Mesendoderm (in vitro differentiated cells): ENCODE results near the gene GRIN2C.

Experiments
- DNase-seq: peaks from one replicate; pipeline ENCODE4 v3.0.0; 2013
- H2AK5ac ChIP-seq: 2 replicates; pipeline ENCODE4 v1.6.1; 2013; ENCODE audit warnings: low read length, inconsistent platforms
- H2BK120ac ChIP-seq: 2 replicates; pipeline ENCODE4 v1.6.1; 2013; ENCODE audit warnings: low read depth, mild to moderate bottlenecking, low read length, moderate library complexity, mixed read lengths
- H2BK15ac ChIP-seq: replicated peaks from 2 replicates; pipeline ENCODE4 v1.6.1; 2013; ENCODE audit warnings: low read depth, mild to moderate bottlenecking, moderate library complexity
- H2BK5ac ChIP-seq: 2 replicates; pipeline ENCODE4 v1.6.1; 2013; ENCODE audit warnings: low read length, inconsistent platforms
- H3K18ac ChIP-seq: 2 replicates; pipeline ENCODE4 v1.6.1; 2013; ENCODE audit warnings: mild to moderate bottlenecking, low read length, mixed read lengths
- H3K23ac ChIP-seq: one replicate; pipeline ENCODE4 v1.6.1; 2013; ENCODE audit warnings: low read length
- H3K27ac ChIP-seq: 2 replicates; pipeline ENCODE4 v1.5.1; 2013; ENCODE audit warnings: low read depth, mild to moderate bottlenecking, inconsistent platforms, low read length, moderate library complexity
- H3K27me3 ChIP-seq: 2 replicates; pipeline ENCODE4 v1.6.1; 2013; ENCODE audit warnings: low read length, control low read depth, mild to moderate bottlenecking, inconsistent platforms; ENCODE audit not compliant: insufficient read depth, poor library complexity
- H3K36me3 ChIP-seq: 2 replicates; pipeline ENCODE4 v1.6.1; 2013; ENCODE audit warnings: low read length, inconsistent platforms; ENCODE audit not compliant: control insufficient read depth, insufficient read depth
- H3K4ac ChIP-seq: one replicate; pipeline ENCODE4 v1.6.1; 2013; ENCODE audit warnings: low read depth, mild to moderate bottlenecking, low read length, moderate library complexity
- H3K4me1 ChIP-seq: 2 replicates; pipeline ENCODE4 v1.6.1; 2013; ENCODE audit warnings: low read depth, low read length, inconsistent platforms; ENCODE audit not compliant: control insufficient read depth
- H3K4me2 ChIP-seq: 2 replicates; pipeline ENCODE4 v1.6.1; 2013; ENCODE audit warnings: low read length
- H3K4me3 ChIP-seq: 2 replicates; pipeline ENCODE4 v1.5.1; 2013; ENCODE audit warnings: mild to moderate bottlenecking, low read length
- H3K56ac ChIP-seq: one replicate; pipeline ENCODE4 v1.6.1; 2013; ENCODE audit warnings: low read length
- H3K79me1 ChIP-seq: 2 replicates; pipeline ENCODE4 v1.6.1; 2013; ENCODE audit warnings: low read length, inconsistent platforms
- H3K79me2 ChIP-seq: 2 replicates; pipeline ENCODE4 v1.6.1; 2013; ENCODE audit warnings: mild to moderate bottlenecking, low read length; ENCODE audit not compliant: control insufficient read depth, insufficient read depth
- H3K9ac ChIP-seq: 2 replicates; pipeline ENCODE4 v1.6.1; 2013; ENCODE audit warnings: low read length, inconsistent platforms
- H4K5ac ChIP-seq: one replicate; pipeline ENCODE4 v1.6.1; 2013; ENCODE audit warnings: low read length
- H4K8ac ChIP-seq: one replicate; pipeline ENCODE4 v1.6.1; 2013; ENCODE audit warnings: low read depth, mild to moderate bottlenecking, control low read depth, low read length, moderate library complexity
- WGBS: extraction: QIAGEN DNeasy Blood & Tissue Kit; methylation state at CpG from one replicate; pipeline ENCODE4 v1.1.7; 2013; ENCODE audit warnings: low lambda C conversion rate, missing lambda C conversion rate; ENCODE audit not compliant: insufficient coverage; ENCODE audit errors: extremely low coverage; 5-methylcytosine and 5-hydroxymethylcytosine counted together

GRIN2C gene

DNA sequence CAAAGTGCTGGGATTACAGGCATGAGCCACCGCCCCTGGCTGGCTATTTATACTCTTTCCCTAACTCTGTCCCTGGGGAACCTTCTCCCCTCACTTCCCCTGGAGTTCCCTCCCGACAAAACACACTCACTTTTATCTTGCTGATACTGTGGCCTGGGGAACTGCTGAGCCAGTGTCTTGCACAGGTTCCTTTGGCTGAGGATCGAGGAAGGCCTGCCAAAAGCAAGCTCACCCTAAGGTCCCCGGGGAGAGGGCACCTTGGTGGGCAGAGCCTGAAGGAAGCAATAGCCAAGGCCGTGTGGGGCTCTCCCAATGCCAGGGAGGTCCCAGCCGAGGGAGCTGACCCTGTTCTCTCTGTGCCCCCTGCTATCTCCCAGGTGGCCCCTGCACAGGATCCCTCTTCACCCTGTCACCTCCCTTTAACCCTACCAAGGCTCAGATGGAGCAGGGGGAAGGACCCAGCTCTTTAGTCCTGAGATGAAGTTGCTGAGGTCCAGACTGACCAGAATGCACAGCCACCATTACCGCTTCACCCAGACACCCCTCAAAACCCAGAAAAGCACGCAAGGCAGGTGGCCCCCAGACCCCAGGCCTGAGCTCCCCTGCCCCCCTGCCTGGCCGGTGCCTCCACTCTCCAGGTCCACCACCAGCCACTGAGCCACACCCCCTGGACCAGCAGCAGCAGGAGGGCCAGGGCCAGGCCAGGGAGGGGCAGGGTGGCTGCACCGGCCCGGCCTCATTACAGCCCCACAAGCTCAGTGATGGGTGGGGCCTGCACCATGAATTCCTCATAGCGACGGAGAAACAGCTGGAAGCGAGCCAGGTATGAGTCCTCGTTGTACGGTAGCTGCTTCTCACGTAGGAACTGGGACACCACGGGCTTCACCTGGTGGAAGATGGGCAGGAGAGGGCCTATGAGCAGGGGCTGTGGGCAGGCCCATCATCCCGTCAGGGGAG, 18.2 kb upstream of the GRIN2C start:
- Histone ChIP-seq H3K18ac (no peak overlapping the region), H3K56ac (no peak overlapping the region), H3K27me3 (no peaks in the 10 kb centered on the region), H2BK15ac (no peak overlapping the region), H2BK120ac (no peak overlapping the region), H3K4me2 (no peak overlapping the region), H2AK5ac (no peak overlapping the region), H4K8ac (no peak overlapping the region), H2BK5ac (no peak overlapping the region), H3K23ac (no peak overlapping the region), H3K4me1 (no peaks in the 10 kb centered on the region), H3K79me2 (no peaks in the 10 kb centered on the region), H3K79me1 (no peaks in the 10 kb centered on the region), H3K4me3 (no peak overlapping the region), H3K9ac (no peak overlapping the region), H4K5ac (no peak overlapping the region), H3K4ac (no peak overlapping the region), H3K36me3 (no peaks in the 10 kb centered on the region), H3K27ac (no peak overlapping the region)
- WGBS = no CpG with 5 or more reads among the region's 19 CpGs
- DNase-seq = no peak

DNA sequence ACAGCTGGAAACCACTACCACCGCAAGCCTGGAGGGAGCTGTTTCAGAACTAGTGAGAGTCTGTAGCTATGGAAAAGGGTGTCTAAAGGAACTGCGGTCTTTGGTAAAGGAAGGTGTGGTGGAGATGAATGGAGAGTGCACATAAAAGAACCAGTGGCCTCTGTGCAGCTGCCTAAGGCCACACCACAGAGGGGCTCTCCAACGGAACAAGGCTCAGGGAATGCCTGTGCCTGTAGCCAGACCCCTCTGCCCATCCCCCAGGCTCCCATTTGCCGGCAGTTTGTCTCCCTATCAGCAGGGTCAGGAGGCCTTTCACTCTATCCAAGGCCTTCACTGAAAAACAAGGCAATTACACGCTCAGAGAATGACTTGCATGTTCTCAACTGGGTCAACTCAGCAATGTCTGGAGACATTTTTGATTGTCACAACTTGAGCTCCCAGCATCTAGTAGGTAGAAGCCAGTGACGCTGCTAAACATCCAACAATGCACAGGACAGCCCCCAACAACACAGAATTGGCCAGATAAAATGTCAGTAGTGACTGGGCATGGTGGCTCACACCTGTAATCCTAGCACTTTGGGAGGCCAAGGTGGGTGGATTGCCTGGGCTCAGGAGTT, 16.4 kb upstream of the GRIN2C start:
- no peak overlapping the region for H2BK5ac ChIP-seq
- no peak overlapping the region for H3K4ac ChIP-seq
- no peak overlapping the region for H2BK15ac ChIP-seq
- H3K4me2 ChIP-seq = no peak overlapping the region
- no peaks in the 10 kb centered on the region for H3K27me3 ChIP-seq
- H3K56ac ChIP-seq = no peak overlapping the region
- no peak overlapping the region for H3K23ac ChIP-seq
- H3K18ac ChIP-seq = no peak overlapping the region
- no peak overlapping the region for H3K4me3 ChIP-seq
- peak; percentile 44 for DNase-seq
- H3K79me2 ChIP-seq = no peaks in the 10 kb centered on the region
- peaks cover 5% of the 10 kb centered on the region for H3K4me1 ChIP-seq
- no peak overlapping the region for H4K5ac ChIP-seq
- no peak overlapping the region for H3K9ac ChIP-seq
- H3K36me3 ChIP-seq = no peaks in the 10 kb centered on the region
- no peak overlapping the region for H4K8ac ChIP-seq
- no peak overlapping the region for H2AK5ac ChIP-seq
- H2BK120ac ChIP-seq = no peak overlapping the region
- H3K79me1 ChIP-seq = no peaks in the 10 kb centered on the region
- no peak overlapping the region for H3K27ac ChIP-seq
- WGBS = no CpG with 5 or more reads among the region's 6 CpGs

DNA sequence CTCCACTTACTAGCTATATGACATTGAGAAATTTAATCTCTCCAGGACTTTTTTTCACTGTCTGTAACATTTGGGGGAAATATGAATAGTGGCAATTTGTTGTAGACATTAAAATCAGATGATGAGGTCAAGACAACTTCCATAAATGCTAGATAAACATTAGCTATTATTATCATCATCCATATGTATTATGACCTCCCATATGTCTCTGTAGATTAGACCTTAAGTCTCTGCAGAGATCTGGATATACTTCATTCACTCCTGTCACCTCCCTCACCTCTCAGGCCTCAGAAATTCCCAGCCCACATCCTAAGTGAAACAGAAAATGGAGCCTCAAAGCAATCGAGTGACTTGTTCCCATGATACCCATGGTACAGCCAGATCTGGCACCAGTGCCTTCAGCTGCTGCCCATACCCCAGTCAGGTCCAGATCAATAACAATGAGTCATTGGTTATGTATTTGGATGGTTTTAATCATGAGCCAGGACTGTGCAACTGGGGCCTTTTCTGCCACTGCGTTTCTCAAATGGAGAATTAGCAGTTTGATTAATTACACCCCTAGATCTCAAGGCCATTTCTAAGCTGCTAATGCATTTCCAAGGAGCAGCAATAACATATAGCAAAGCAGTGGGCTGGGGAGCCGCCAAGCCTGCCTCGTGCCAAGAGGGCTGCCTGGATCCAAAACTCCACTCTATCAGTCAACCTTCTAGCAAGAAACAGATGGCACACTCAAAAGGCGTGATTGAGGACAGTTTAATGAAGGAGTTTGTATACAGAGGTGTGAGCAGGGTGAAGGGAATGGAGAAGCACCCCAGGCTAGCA, 15.7 kb upstream of the GRIN2C start:
- H3K27me3 ChIP-seq = no peaks in the 10 kb centered on the region
- no CpG with 5 or more reads among the region's 5 CpGs for WGBS
- DNase-seq = no peak
- H3K18ac ChIP-seq = no peak overlapping the region
- H3K4me1 ChIP-seq = peaks cover 5% of the 10 kb centered on the region
- H3K4ac ChIP-seq = no peak overlapping the region
- no peak overlapping the region for H2BK5ac ChIP-seq
- no peak overlapping the region for H3K56ac ChIP-seq
- no peaks in the 10 kb centered on the region for H3K79me1 ChIP-seq
- no peak overlapping the region for H3K9ac ChIP-seq
- H2AK5ac ChIP-seq = no peak overlapping the region
- H3K27ac ChIP-seq = no peak overlapping the region
- no peaks in the 10 kb centered on the region for H3K36me3 ChIP-seq
- H2BK120ac ChIP-seq = no peak overlapping the region
- no peak overlapping the region for H3K4me2 ChIP-seq
- no peak overlapping the region for H2BK15ac ChIP-seq
- no peak overlapping the region for H3K4me3 ChIP-seq
- no peak overlapping the region for H4K8ac ChIP-seq
- H3K79me2 ChIP-seq = no peaks in the 10 kb centered on the region
- no peak overlapping the region for H3K23ac ChIP-seq
- H4K5ac ChIP-seq = no peak overlapping the region

DNA sequence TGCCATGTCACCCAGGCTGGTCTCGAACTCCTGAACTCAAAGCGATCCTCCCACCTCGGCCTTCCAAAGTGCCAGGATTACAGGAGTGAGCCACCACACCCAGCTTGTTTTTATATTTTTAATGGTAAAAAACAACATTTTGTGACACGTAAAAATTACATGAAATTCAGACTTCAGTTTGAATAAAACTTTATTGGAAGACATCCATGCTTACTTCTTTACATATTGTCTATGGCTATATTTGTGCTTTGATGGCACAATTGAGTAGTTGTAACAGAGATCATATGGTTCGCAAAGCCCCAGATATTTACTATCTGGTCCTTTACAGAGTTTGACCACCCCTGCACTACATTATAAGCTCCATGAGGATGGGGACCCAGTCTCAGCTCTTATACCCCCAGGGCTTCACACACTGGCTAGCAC, 14.9 kb upstream of the GRIN2C start:
- no peak overlapping the region for H3K4me2 ChIP-seq
- H2AK5ac ChIP-seq = no peak overlapping the region
- H3K9ac ChIP-seq = no peak overlapping the region
- H4K5ac ChIP-seq = no peak overlapping the region
- no peaks in the 10 kb centered on the region for H3K27me3 ChIP-seq
- H3K79me2 ChIP-seq = no peaks in the 10 kb centered on the region
- H3K27ac ChIP-seq = no peak overlapping the region
- no peaks in the 10 kb centered on the region for H3K79me1 ChIP-seq
- no peak overlapping the region for H4K8ac ChIP-seq
- WGBS = no CpG with 5 or more reads among the region's 5 CpGs
- peaks cover 5% of the 10 kb centered on the region for H3K4me1 ChIP-seq
- H3K36me3 ChIP-seq = no peaks in the 10 kb centered on the region
- DNase-seq = no peak
- no peak overlapping the region for H3K23ac ChIP-seq
- no peak overlapping the region for H2BK5ac ChIP-seq
- H3K56ac ChIP-seq = no peak overlapping the region
- H3K18ac ChIP-seq = no peak overlapping the region
- no peak overlapping the region for H2BK120ac ChIP-seq
- no peak overlapping the region for H3K4me3 ChIP-seq
- H2BK15ac ChIP-seq = no peak overlapping the region
- H3K4ac ChIP-seq = no peak overlapping the region

DNA sequence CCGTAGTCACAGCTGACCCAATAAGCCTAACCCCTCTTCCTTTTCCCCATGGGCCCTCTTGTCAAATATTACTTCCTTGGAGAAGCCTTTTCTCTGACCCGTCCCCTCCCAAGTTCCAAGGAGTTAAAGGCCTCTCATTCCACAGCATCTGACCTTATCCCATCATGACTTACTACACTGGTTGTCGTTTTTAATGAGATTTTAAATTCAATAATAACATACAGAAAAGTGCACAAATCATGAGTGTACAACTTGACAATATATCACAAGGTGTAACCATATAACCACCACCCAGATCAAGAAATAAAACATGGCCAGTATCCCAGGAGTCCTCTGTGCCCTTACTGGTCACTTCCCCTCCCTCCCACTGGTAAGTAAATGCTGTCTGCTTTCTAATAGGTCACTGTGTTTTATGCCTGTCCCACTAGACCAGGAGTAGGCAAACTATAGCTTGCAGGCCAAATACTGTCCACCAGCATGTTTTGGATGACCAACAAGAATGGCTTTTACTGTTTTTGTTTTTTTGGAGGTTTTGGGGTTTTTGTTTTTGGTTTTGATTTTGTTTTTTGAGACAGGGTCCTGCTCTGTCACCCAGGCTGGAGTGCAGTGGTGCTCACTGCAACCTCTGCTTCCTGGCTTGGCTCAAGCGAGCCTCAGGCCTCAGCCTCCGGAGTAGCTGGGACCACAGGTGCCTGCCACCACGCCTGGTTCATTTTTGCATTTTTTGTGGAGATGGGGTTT, 14.4 kb upstream of the GRIN2C start:
- Histone ChIP-seq H3K79me1 (no peaks in the 10 kb centered on the region), H3K9ac (peak overlapping the region; percentile 75), H2AK5ac (no peak overlapping the region), H2BK5ac (no peak overlapping the region), H4K5ac (no peak overlapping the region), H3K36me3 (no peaks in the 10 kb centered on the region), H2BK15ac (no peak overlapping the region), H3K27me3 (no peaks in the 10 kb centered on the region), H3K23ac (no peak overlapping the region), H3K18ac (no peak overlapping the region), H3K4me3 (peak overlapping the region; percentile 61), H3K4ac (peak overlapping the region; percentile 22), H3K56ac (peak overlapping the region; percentile 87), H3K4me1 (peaks cover 5% of the 10 kb centered on the region), H3K4me2 (peak overlapping the region; percentile 71), H3K79me2 (no peaks in the 10 kb centered on the region), H2BK120ac (no peak overlapping the region), H3K27ac (no peak overlapping the region), H4K8ac (no peak overlapping the region)
- WGBS = no CpG with 5 or more reads among the region's 6 CpGs
- DNase-seq = no peak
